ENCODE measurements around the gene SAA1. TPM values are rescaled to one million over a fixed set of nuclear protein-coding genes. Genes with fewer than 3 reads are reported as not detected.
"Not testable (repeated sequence)": the region's sequence is repeated elsewhere in the genome, so short reads cannot be mapped to it uniquely, and the experiment has no call there.

The SAA1 gene
- polyA plus RNA-seq, 10 donors: not detected

DNA sequence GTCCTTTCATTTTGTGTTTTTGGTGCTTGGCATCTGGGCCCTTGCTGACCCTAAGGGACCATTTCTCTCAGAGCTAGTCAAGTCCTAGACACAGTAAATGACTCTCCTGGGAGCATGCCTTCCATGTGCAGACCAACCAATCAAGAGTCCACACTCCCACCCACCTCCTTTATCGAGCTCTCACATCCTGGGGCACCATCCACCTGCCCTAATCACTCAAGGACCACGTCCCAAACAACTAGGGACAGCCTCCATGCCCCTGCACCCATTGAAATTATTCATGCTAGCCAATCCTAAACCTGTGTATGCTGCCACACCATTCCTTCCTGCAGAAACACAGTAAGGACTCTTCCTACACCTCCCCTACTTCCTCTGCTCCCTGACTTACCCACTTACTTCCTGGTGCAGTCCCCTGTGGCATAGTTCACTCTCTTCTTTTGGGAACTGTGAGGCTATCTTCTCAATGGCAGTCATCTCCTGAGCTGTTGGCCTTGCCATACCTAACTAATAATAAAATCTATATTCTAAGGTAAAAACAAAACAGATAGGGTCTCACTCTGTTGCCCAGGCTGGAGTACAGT is 11.2 kb upstream of the SAA1 start:
- DNase-seq: no peak

GRCh38 chr11:18259259-18259658 is 6.8 kb upstream of the SAA1 start:
- DNase-seq: no peak

DNA sequence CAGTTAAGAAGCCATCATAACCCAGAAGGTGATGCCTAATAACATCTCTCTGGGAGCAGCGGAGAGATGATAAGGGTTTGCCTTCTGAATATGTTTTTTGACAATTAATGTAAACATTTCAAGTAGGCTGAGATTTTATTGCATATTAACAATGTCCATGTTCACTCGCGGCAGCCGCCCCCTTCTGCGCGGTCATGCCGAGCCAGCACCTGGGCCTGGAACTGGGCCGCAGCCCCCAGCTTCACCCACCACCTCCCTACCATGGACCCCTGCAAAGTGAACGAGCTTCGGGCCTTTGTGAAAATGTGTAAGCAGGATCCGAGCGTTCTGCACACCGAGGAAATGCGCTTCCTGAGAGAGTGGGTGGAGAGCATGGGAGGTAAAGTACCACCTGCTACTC is 4.3 kb upstream of the SAA1 start:
- DNase-seq: no peak

- not testable (repeated sequence) for DNase-seq
Measured at GRCh38 chr11:18262681-18263350, 3.2 kb upstream of the SAA1 start.

GRCh38 chr11:18264035-18264434 is 2.0 kb upstream of the SAA1 start:
- DNase-seq: no peak

DNA sequence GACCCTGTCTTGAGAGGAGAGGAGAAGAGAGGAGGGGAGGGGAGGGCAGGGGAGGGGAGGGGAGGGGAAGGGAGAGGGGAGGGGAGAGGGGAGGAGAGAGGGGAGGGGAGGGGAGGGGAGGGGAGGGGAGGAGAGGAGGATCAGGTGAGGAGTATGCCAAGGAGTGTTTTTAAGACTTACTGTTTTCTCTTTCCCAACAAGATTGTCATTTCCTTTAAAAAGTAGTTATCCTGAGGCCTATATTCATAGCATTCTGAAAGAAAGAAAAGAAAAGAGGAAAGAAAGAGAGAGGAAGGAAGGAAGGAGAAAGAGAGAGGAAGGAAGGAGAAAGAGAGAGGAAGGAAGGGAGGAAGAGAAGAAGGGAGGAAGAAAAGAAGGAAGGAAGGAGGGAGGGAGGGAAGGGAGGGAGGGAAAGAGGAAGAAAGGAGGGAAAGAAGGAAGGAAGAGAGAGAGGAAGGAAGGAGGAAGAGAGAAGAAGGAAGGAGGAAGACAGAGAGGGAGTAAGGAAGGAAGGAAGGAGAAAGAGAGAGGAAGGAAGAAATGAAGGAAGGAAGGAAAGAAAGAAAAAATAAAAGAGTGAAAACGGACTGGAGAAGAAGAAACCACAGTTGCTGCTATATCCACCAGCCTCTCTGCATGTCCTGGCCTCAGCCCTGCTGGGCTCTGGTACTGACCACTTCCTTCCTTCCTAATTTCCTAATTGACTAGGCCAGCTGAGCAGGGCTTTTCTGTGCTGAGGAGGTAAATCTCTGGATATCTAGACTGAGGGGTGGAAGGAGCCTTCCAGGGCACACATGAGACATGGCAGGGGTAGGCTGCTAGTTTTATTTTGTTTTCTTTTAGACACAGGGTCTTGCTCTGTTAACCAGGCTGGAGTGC is 1.1 kb upstream of the SAA1 start:
- no peak for DNase-seq

DNA sequence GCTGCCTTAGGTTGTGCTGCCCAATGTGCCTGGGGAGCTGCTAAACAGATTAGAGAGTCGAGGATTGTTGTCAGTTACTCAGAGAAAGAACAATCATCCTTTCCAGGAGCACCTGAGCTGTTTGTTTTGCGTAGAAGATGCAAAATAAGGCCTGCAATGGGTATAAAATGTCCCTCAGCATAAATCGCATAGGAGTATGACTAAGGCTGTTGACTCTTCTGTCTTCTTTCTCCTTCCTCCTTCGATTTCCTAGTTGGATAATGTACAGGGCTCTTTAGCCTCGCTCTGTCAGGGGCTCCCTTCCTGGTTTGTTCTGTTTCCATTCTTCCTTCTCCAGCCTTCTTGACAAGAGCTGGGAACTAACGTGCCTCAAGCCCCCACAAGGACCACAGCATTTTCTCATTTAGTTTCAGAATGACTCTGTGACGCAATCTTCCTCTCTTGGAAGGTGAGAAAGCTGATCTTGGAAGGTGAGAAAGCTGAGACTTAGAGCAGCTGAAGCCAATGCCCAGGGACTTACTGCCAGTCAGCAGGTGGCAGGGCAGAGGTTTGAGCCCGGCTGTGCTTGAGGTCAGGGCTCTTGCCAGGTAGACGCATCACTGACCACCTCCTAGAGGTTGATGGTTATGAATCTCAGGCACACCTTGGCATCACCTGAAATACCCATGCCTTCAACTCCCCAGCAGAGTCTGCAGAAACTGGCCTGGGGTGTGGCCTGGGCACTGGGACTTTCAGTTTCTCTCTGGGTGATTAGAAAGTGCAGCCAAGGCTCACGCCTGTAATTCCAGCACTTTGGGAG is 1.5 kb downstream of the SAA1 start:
- DNase-seq: not testable (repeated sequence)

DNA sequence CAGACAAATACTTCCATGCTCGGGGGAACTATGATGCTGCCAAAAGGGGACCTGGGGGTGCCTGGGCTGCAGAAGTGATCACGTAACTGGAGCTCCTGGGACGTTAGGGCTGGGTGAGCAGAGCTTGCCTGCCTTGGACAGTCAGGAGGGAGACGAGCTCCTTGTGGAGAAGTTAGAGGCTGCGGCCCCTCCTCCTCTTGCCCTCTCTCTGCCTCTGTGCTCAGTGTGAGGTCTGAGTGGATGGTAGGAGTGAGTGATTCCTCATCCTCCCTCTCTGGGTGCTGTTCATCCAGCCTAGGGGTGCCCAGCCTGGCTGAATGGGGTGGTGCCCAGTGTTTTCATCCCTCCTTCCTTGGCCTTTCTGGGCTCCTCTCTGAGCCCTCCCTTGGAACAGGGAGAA is 3.2 kb downstream of the SAA1 start:
- not testable (repeated sequence) for DNase-seq

DNA sequence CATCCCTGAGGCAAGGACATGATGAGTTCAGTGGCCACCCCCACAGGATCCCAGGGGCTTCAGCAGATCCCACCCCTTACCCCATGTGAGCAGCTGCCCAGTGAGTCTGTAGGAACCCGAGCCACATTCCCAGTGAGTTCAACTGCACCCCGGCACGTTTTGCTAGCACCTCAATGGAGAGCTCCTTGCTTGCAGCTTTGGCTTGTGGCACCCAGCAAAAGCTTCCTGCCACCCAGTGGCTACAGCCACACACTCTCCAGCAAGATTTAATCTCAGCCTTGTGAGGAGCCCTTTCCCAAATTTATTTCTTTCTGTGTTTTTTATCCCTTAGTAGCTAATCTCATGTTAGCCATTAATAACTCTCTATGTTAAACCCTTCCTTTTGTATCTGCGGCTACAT is 4.0 kb downstream of the SAA1 start:
- no peak for DNase-seq

DNA sequence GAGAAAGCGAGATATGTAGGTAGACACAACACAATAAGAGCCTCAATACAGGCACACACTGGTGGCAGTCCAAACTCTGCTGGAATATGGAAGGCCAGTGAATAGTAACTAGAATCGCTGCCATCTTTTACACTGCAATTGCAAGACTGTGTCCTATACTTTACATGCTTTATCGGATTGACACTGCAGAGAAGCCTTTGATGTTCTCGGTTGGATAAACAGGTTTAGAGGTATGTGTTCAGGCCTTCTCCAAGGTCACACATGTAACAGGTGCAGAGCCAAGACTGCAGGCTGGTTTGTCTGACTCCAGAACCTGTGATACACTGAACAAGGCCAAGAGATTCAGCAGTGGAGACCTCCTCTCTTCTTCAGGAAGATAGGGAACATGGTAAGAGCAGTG is 5.1 kb downstream of the SAA1 start:
- no peak for DNase-seq

DNA sequence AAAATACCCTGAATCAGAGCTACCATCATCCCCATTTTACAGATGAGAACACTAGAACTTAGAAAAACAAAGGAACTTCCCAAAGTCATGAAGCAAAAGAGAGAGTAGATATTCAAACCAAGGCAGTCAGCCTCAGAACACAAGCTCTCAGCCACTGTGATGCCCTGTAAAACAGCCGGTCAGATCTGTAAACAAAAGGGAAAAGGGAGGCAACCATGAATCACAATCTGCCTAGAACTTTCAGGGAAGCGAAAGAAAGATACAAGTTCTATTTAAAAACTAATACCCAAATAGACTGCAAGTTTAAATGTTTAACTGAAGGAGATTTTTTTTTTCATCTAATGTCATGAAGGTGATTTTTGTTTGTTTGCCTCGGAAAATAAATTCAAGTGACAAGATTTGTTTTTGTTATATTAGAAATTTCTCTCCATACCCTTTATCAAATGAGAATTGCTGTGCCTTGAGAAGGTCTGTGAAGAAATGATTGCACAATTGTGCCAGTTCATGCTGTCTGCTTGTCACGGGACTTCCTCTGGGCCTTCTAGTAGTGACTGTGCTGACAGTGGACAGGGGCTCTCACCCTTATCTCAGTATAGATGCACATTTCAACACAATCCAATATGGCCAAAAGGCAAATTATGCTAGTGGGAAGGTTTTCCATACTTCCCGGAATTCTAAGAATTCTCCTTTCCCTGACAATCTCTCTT is 11.7 kb downstream of the SAA1 start:
- DNase-seq: peak in 2 of 3 donors; percentile 6 to 15

GRCh38 chr11:18280438-18281045 is 14.5 kb downstream of the SAA1 start:
- DNase-seq: no peak

- DNase-seq: no peak
Measured at GRCh38 chr11:18282626-18283025, 16.6 kb downstream of the SAA1 start.

DNA sequence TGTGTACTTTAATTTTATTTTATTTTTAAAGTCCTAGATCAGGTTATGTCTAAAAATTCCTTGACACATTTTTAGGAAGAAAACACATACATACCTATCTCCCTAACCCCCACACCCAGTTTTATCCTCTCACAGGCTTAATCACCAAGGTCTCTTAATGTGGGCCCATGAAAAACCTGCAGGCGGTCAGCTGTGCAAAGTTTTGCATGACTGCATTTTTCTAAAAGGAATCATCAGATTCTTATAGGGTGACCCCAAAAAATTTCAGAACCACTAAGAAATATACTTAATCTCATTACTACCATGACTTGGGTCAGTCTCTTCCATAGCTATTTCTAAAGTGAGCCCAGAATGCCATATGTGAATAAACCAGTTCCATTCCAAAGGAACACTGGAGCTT is 19.8 kb downstream of the SAA1 start:
- DNase-seq: no peak

DNA sequence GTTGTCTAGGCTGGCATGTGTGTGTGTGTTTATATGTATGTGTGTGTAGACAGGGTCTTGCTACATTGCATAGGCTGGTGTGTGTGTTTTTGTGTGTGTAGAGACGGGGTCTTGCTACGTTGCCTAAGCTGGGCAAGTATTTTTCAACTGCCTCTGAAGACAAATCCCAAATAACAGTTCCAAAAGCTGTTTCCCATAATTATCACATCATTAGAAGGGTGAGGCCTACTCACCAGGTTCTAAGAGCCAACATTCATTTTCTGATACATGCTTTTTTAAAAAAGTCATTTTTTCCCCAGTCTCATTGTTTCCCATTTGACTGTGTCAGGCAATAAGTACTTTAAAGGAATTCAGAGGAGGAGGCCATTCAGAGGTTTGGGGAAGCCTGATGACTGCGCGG is 22.8 kb downstream of the SAA1 start:
- no peak for DNase-seq

- no peak for DNase-seq
Measured at GRCh38 chr11:18294862-18295261, 28.8 kb downstream of the SAA1 start.

DNA sequence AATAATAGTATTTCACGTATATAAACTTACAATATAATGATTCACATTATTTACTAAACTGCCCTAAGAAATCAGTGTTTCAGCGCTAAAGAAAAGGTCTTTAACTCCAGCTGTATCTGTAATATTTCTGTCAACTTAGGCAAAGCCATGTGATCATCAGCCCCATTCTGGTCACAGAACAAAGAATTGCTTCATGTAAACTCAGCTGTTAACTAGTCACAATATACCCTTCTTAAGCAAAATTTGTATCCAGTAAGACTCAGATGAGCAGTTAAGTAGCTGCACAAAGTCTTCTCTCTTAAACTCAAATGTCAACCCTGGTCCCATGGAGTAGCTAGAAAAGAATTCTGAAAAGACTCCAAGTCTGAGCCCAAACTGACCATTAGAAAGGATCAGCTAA is 29.3 kb downstream of the SAA1 start:
- DNase-seq: no peak

DNA sequence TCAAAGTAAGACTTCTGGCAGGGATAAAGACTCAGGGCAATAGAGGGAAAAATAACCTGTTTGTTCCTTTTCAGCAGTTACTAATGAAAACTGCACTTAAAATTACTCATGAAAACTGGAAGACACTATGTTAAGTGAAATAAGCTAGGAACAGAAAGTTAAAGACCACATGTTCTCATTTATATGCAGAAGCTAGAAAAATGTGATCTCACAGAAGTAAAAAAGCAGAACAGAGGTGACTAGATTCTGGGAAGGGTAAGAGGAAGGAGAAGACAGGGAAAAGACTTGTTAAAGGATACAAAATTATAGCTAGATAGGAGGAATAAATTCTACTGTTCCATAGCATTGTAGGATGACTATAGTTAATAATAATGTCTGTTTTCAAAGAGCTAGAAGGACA is 33.7 kb downstream of the SAA1 start:
- no peak for DNase-seq

- DNase-seq: no peak
Measured at GRCh38 chr11:18304745-18305144, 38.7 kb downstream of the SAA1 start.

DNA sequence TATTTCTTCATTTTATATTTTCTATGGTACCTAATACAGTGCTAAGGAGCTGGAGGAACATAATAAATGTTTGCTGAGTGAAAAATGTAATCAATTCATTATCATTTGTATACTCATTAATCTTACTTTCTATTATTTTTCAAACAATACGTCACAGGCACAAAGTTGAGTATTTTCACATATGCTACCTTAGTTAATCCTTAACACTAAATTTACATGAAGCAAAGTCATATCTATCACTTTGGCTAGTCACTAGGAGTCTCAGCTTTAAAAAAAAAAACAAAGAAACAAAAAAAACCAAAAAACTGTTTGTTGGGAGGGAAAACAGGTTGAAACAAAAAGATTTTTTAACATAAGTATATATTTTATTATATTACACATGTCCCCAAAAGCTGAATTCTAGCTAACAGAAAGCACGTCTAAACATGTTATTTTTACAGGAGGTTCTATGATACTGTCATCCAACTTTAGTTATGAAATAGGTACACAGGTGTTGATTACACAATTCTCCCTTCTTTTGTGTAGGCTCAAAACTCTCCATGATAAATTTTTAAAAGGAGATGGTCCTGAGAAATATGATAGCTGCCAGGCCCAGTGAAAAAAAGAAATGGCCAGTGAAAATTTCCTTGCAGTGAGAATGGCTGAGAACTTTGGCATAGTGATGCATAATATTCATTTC is 41.5 kb downstream of the SAA1 start:
- no peak for DNase-seq

Data from muscle of back (tissue), 11 donors.